HT-29 (cell line): ENCODE results near the gene FHOD1. TPM values are rescaled to one million over a fixed set of nuclear protein-coding genes. Genes with fewer than 3 reads are reported as not detected.

Experiments
- DNase-seq: peaks from one replicate; pipeline ENCODE4 v3.0.0-alpha.2; 2015; ENCODE audit warnings: low spot score
- total RNA-seq: library from RNA; depleted of rRNA; stranded (reverse); fragments of >200 nt; shearing (Covaris generic); gene quantifications from 2 replicates; pipeline ENCODE4 v1.2.3, GENCODE V29; 2014

Gene FHOD1
- total RNA-seq, 1 experiment from 2014 or later, result 57.7 TPM

DNA sequence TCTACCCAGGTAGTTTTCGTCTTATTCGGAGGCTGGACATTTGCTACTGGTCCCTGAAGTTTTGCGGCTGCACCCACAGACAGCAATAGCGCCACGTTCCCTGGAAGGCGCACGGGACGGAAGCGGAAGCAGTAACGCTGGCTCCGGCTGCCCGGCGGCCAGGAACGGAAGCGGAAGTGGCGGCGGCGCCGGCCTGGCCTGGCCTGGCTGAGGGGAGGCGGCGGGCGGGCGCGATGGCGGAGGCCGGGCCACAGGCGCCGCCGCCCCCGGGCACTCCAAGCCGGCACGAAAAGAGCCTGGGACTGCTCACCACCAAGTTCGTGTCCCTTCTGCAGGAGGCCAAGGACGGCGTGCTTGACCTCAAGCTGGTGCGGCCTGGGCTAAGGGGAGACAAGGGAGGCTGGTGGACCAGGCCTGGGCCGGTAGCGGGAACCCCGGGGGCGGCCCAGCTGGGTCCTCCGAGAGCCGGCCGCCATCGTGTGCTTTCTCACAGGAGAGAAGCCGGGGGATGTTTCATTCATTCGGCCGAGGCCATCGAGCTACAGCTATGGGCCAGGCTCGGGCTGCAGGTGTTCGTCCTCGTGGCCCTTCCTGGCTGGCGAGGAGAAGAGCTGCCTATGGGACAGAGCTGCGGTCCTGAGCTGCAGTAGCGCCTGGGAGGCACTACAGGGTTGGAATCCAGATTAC, 55.1 kb downstream of the FHOD1 start, which contains the start of gene E2F4:
Gene E2F4, plus strand, starts transcription at position 161 of the 687 bp plus-strand sequence. Its CDS starts 73 bp downstream, at position 234.
- DNase-seq, result peak; percentile 89

DNA sequence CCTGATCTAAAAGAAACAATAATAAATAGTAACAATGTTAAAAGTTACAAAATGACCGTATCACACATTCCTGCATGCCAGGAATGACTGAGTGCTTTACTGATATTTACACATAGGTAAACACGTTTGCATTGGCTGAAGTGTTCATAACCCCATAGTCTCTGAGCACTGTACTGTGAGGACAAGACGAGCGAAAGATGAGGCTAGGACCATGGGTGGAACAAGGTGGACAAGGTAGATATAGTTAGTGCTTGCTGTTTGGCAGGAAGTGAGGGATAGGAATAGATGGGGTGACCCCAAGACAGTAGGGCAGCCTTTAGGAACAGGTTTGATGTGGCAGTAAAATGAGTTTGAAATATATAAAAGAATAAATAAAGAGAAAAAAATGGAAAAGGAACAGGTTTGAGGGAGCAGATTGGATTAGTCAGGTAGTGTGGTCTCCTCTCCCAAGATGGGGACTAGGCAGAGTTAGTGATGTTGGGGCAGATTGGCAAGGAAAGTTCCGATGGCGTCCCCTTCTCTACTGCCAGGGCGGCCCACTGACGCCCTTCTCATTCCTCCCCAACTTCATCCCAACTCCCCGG, 55.8 kb downstream of the FHOD1 start:
- DNase-seq, result no peak

- no peak for DNase-seq
These were observed 56.6 kb downstream of the FHOD1 start for GRCh38 chr16:67190448-67191399.

GRCh38 chr16:67190041-67190440, 57.2 kb downstream of the FHOD1 start, which contains the start of gene EXOC3L1:
Gene EXOC3L1 (minus strand): TSS chr16:67190136. CDS start chr16:67189676, 460 bp downstream.
- no peak for DNase-seq

- DNase-seq, result no peak
These were observed 58.5 kb downstream of the FHOD1 start for GRCh38 chr16:67188798-67189197.

- DNase-seq, result no peak
These were observed 59.0 kb downstream of the FHOD1 start for GRCh38 chr16:67188323-67188722.

DNA sequence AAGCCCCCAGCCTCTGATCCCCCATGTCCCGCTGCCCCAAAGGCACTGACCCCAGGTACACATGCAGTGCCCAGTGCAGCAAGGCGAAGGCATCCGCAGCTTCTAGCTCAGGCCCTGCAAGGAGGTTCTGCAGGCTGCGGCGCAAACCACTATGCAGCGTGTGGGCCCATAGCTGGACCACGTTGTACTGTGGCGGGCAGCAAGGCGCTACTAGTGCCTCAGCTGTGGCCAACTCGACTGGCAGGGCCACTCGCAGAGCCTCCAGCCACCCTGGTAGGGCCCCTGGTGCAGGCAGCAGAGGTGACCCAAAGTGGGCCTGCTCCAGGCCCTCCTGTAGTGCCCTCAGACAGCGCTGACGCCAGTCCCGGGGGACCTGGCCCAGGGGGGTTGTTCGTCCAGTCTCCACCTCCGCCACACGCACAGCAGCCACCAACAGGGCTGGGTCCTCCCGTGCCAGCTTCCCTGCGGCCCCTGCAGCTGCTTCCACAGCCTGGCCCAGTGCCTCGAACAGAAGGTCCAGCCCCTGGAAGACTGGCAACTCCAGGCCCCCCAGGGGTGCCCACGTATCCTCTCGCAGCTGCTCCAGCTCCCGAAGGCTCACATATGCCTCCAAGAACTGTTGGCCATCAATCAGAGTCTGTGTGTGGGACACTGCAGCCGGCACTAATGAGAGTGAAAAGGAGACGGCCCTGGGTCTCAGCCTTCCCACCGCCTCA, 59.9 kb downstream of the FHOD1 start:
- DNase-seq, result no peak

GRCh38 chr16:67186550-67186950, 60.7 kb downstream of the FHOD1 start:
- DNase-seq, result no peak

GRCh38 chr16:67185651-67186134, 61.6 kb downstream of the FHOD1 start:
- no peak for DNase-seq

DNA sequence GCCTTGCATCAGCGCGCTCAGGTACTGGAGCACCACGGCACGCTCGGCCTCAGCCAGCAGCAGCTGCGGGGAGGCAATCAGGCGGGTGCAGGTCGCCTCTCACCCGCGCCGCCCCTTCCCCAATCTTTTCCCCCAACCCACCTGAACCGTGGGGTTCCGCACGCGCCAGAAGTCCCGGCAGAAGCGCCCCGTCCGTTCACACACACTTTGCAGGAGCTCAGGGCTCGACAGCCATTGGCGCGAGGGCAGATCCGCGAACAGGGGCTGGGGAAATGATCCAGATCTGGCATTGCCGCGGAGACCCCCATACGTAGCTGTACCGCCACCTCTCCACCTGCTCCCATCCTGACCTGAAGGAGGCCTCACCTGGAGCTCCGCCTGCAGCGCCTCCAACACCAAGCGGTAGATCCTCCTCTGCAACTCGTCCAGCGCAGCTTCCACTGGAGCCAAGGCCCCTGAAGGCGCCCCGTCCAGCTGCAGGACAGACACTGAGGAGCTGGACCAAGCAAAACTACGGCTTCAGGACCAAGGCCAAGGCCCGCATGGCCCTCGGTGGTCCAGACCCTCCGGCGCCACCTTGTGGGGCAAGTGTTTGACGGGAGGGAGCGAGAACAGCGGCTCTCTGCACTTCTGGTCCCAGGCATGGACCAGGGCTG, 62.2 kb downstream of the FHOD1 start:
- DNase-seq, result peak; percentile 92

GRCh38 chr16:67184453-67184994, 62.8 kb downstream of the FHOD1 start:
- DNase-seq, result no peak

DNA sequence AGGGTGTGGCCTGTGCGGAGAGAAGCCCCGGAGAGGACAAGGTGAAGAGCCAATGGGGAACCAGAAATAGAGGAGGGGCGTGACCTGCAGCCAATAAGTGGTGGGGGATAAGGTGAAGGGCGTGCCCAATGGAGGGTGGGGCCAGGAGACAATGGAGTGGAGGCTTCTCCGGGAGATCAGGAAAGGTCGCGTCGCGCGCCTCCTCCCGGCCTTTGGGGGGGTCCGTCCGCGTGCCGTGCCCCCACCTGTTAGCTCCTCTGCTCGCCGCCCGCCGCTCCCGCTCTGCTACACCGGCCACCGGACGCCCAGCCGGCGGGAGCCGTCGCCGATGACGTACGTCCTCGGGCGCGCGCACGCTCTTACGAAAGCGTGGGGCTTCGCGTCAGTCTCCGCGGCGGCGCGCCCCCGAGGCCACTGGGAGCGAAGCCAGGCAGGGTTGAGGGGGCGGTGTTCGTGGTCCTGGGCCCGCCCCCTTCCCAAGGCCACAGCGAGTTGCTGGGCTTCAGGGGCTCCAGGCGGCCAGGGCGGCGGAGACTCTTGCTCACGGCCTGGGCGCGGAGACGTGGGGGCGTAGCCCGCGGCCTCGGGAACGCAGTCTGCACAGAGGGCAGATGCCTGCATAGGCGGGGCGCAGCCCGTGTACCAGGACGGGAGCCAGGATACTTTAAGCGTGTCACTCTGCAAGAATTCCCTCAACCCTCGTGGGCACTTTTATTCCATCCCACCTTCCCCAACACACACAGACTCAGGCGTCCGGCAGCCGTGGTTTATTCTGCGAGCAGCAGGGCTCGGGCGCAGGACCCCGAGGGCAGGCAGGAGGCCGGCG, 63.4 kb downstream of the FHOD1 start, which contains the start of gene MATCAP1:
Gene MATCAP1, minus strand, starts transcription at position 337 of the 826 bp plus-strand sequence. CDS start 3,353 bp downstream, outside the sequence.
- DNase-seq, result peak; percentile 96

- no peak for DNase-seq
These were observed 64.0 kb downstream of the FHOD1 start for GRCh38 chr16:67183284-67183626.

- DNase-seq, result no peak
These were observed 65.0 kb downstream of the FHOD1 start for GRCh38 chr16:67182288-67182687.

DNA sequence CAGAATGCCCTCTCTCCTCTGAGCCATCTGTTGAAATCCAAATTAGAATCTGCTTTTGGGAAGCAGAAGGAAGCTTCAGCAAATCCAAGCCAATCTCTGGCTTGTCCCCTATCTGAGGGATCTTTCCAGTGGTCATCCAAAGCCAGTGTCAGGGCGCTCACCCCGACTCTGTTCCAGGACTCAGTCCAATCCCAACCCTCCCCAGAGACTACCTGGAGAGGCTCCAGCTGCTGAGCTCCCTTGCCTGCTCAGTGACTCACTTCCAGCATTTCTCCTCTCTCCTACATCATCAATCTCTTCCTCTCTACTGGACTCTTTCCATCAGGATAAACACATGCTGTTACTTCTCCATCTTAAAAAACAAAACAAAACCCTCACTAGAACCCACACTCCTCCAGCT, 65.9 kb downstream of the FHOD1 start:
- DNase-seq, result no peak

DNA sequence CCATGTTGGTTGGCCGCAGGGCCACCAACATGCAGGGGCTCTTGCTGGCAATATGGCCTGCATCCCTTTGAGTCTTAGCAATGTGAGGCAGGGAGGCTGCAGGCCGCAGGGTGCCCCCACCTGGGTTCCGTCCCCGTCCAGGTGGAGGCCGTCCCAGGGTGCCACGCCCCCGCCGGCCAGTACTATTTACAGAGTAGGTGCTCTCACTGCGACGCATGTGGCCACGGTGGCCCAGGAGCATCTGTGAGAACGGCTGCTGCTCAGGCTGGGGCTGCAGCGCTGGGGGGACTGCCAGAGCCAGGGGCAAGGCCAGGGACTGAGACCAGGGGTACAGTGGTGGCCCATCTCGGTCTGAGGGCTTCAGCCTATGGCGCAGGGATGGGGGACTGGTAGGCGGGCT, 67.1 kb downstream of the FHOD1 start:
- DNase-seq, result no peak

GRCh38 chr16:67179421-67180080, 67.7 kb downstream of the FHOD1 start:
- no peak for DNase-seq
